NCI-H2196 treated with DMSO at 0.1 percent for 48 hours (cell line): ENCODE measurements around the gene F8A1.
"Not testable (repeated sequence)": the region's sequence is repeated elsewhere in the genome, so short reads cannot be mapped to it uniquely, and the experiment has no call there.

Experiments
- DNase-seq: peaks from one replicate; lab custom pipeline; 2025; ENCODE audit not compliant: unreplicated experiment; lab: John Stamatoyannopoulos, UW

The F8A1 gene

GRCh38 chrX:154886069-154886788, at the start of gene F8A1:
F8A1 (plus strand) TSS chrX:154886355; CDS start chrX:154886375, 20 bp downstream.
- not testable (repeated sequence) for DNase-seq

DNA sequence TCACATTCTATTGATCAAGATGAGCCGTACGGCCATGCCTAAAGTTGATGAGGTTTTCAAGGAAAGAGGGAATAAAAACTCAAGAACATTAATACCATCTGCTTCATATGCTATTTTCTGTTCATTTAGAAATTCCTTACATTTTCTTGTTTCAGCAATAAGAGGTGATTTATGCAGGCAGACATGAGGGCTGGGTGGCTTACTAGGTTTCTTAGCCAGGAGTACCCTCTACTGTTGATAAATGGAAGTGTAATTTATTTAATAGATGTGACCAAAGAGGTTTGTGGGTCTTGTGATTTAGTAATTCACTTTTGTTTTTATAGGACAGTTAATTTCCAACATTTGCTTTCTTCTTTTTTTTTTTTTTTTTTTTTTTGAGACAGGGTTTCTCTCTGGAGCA, 45.3 kb upstream of the F8A1 start:
- DNase-seq: peak; percentile 0

GRCh38 chrX:154850957-154851611, 35.1 kb upstream of the F8A1 start:
- no peak for DNase-seq

DNA sequence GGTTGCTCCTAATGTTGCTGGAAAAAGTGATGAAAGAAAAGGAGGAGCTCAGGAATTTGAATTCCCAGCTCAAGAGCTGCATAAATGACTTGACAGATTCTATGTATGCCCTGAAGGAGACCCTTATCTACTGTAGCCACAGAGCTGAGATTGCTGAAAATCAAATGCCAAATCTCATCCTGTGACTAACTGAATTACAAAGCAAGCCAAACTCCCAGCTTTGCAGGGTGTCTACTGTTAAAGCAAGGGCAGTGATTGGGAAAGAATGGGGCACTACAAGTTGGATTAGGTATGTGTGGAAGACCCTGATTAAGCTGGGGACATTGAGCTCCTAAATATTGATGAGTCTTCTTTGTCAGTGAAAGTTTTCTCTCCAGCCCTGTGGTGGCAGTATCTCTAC, 30.9 kb upstream of the F8A1 start:
- DNase-seq: no peak

DNA sequence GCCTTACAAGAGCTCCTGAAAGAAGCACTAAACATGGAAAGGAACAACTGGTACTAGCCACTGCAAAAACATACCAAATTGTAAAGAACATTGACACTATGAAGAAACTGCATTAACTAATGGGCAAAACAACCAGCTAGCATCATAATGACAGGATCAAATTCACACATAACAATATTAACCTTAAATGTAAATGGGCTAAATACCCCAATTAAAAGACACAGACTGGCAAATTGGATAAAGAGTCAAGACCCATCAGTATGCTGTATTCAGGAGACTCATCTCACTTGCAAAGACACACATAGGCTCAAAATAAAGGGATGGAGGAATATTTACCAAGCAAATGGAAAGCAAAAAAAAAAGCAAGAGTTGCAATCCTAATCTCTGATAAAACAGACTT, 17.6 kb upstream of the F8A1 start:
- DNase-seq: not testable (repeated sequence)

GRCh38 chrX:154873329-154873728, 12.8 kb upstream of the F8A1 start:
- DNase-seq: no peak

DNA sequence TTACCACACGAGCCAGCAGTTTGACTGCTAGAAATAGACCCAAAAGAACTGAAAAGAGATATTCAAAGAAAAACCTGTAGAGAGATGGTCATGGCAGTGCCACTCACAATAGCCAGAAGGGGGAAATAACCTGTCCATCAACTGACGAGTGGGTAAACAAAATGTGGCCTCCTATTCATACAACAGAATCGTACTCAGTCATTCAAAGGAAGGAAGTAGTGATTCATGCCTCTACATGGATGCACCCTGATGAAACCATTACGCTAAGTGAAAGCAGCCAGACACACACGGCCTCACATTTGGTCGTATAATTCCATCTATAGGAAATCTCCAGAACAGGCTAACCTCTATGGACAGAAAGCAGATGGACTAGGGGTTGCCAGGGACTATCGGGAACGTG, 2.1 kb upstream of the F8A1 start:
- not testable (repeated sequence) for DNase-seq

DNA sequence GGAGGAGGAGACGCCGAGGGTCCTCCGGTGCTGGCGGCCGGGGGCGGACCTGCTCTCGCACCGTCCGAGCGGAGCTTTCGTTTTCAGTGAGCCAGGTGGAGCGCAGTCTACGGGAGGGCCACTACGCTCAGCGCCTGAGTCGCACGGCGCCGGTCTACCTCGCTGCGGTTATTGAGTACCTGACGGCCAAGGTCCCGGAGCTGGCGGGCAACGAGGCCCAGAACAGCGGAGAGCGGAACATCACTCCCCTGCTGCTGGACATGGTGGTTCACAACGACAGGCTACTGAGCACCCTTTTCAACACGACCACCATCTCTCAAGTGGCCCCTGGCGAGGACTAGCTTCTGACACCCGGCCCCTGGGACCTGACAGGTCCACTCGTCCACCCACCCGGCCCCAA, 1.1 kb upstream of the F8A1 start:
- not testable (repeated sequence) for DNase-seq

GRCh38 chrX:154885549-154885948, 606 bp upstream of the F8A1 start:
- not testable (repeated sequence) for DNase-seq

- not testable (repeated sequence) for DNase-seq
Measured at GRCh38 chrX:154886789-154887221, 650 bp downstream of the F8A1 start.

GRCh38 chrX:154890990-154891639, 5.0 kb downstream of the F8A1 start:
- no peak for DNase-seq

DNA sequence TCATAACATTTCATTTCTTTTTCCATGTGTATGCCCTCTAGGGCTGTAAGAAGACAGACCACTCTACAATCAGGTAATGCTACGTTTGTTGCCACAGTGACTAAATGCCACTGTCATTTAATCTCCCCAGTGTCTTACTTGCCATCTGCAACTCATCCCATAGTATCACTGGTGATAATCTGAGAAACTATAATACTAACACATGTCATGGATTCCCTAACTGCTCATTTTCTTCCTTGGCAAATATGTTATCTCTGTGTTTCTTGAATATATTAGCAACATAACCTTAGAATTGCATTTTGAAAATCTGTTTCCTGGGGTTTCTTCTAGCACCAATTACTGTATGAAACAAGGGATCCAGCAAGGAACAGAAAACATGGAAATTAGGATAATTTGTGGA, 6.1 kb downstream of the F8A1 start:
- no peak for DNase-seq

DNA sequence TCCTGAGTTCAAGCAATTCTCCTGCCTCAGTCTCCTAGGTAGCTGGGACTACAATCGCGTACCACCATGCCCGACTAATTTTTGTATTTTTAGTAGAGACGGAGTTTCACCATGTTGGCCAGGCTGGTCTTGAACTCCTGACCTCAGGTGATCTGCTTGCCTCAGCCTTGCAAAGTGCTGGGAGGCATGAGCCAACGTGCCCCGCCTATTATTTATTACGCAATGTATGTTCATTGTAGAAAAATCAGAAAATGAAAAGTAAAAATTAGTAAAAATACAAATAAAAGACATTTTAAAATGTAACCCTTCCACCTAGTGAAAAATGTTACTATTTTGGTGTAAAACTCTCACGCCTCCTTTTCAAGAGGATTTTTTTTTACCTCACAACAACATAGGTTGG, 14.2 kb downstream of the F8A1 start:
- DNase-seq: no peak

DNA sequence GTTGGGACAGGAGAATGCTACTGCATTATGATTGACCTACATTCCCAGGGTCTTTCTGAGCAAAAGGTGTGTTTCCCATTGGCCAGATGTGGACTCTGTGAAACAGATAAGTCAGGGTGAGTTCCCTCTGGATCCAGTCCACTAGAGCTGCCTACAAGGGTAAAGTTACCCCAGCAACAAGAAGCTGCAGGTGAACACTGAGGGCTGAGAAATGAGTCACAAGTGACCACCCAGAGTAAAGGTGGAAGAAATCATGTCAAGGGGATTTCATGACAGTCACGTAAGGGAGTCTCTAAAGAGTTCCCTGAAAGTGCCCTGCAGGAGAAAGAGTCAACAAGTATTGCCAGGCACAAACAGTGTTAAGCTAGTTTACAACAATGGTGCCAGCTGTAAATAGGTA, 16.3 kb downstream of the F8A1 start:
- no peak for DNase-seq

DNA sequence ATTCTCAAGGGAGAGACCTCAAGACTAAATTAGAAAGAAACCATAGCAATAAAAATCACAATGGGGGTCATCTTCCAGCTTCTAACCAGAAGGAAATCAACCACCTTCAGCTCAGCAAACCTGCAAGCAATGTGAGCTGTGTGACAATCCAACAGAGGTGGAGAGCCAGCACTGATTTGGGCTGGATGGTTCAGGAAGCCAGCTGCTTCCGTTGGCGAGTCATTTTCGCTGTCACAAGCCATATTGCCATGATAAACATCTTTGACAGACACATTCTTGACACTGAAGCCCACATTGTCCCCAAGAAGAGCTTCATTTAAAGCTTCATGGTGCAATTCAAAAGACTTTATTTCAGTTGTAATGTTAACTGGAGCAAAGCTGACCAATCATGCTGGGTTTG, 22.7 kb downstream of the F8A1 start:
- DNase-seq: no peak

DNA sequence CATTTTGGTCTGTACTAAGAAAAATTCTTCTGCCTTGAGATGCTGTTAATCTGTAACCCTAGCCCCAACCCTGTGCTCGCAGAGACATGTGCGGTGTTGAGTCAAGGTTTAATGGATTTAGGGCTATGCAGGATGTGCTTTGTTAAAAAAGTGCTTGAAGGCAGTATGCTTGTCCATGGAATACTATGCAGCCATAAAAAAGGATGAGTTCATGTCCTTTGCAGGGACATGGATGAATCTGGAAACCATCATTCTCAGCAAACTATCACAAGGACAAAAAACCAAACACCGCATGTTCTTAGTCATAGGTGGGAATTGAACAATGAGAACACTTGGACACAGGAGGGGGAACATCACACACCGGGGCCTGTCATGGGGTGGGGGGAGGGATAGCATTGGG, 23.9 kb downstream of the F8A1 start:
- DNase-seq: not testable (repeated sequence)

DNA sequence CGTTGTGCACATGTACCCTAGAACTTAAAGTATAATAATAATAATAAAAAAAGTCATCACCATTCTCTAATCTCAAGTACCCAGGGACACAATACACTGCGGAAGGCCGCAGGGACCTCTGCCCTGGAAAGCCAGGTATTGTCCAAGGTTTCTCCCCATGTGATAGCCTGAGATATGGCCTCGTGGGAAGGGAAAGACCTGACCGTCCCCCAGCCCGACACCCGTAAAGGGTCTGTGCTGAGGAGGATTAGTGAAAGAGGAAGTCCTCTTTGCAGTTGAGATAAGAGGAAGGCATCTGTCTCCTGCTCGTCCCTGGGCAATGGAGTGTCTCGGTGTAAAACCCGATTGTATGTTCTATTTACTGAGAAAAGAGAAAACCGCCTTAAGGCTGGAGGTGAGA, 24.4 kb downstream of the F8A1 start:
- DNase-seq: not testable (repeated sequence)

GRCh38 chrX:154914052-154914451, 27.9 kb downstream of the F8A1 start:
- no peak for DNase-seq

DNA sequence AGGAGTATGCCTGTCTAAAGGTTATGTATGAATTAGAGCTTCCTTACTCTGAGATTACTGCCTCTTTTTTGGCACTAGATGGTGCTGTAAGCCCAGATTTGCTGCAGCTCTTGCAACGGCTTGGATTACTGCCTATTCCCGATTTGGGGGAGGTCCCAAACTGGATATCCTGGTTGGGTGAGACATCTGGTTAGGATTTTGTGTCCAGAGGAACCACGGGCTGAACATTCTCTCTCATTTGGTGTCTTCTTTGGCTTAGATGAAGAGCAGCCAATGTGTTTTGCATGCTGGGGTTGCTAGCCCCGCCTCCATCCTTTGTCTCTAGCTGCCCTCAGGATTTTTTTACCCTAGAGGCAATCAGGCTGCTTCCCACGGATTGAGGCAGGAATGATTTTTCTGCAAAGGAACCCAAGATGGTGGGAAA, 31.9 kb downstream of the F8A1 start:
- DNase-seq: peak; percentile 33

DNA sequence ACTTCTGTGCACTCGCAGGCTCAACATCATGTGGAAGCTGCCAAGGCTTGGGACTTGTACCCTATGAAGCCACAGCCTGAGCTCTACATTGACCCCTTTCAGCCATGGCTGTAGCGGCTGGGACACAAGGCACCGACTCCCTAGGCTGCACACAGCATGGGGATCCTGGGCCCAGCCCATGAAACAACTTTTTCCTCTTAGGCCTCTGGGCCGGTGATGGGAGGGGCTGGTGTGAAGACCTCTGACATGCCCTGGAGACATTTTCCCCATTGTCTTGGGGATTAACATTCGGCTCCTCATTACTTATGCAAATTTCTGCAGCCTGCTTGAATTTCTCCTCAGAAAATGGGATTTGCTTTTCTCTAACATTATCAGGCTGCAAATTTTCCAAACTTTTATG, 38.6 kb downstream of the F8A1 start:
- DNase-seq: not testable (repeated sequence)
